GM18526 (cell line): ENCODE results near the gene CFAP20DC.

Experiments used
- POLR2A ChIP-seq: IDR thresholded peaks from 3 replicates; pipeline ENCODE4 v1.6.1; 2011; ENCODE audit not compliant: insufficient read length; ENCODE audit errors: extremely low read depth

Gene CFAP20DC

DNA sequence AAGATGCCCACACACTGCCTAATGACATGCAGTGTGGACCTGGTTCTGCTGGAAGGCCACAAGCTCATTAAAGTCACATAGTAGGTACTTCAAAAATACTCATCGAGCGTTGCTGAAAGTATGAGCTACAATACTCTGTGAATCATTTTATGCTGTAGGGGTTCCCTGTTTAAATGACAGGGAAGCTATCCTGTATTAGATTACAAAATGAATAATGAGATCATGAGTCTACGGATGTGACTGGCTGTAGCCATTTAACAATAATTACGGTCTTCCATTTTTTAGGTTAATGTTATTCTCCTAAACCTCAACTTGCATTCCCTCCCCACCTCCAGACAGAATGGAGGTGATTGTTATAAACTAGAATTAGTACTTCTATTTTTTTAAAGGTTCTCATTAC is 255.1 kb downstream of the CFAP20DC start:
- TF ChIP-seq POLR2A, result no peak

- no peak for TF ChIP-seq POLR2A
Measured at GRCh38 chr3:58793938-58794337, 255.9 kb downstream of the CFAP20DC start.

- no peak for TF ChIP-seq POLR2A
Measured at GRCh38 chr3:58792921-58793451, 256.8 kb downstream of the CFAP20DC start.

DNA sequence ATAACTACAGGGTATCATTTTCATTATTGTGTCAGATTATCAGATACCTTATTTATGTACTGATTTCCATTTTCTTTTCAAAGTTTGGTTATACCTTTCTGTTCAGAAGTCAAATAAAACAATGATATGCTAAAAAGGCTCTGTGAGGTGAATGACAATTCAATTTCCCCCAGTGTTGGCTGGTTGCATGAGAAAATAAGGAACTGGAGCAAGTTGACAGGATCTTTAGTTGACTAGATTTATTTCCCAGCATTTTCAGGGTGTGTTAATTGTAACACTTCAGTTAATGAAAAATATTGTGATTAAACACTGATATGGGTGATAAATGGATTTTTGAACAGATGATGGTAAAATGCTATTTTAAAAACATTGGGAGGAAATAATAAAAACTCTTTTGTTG is 260.4 kb downstream of the CFAP20DC start:
- no peak for TF ChIP-seq POLR2A

DNA sequence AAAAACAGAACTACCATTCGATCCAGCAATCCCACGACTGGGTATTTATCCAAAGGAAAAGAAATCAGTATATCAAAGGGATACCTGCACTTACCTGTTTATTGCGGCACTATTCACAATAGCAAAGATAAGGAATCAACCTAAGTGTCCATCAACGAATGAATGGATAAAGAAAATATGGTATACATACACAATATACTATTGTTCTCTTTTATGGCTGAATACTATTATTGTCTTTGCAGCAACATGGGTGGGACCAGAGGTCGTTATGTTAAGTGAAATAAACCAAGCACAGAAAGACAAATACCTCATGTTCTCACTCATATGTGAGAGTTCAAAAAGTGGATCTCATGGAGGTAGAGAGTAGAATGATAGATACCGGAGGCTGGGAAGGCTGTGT is 264.9 kb downstream of the CFAP20DC start:
- no peak for TF ChIP-seq POLR2A

DNA sequence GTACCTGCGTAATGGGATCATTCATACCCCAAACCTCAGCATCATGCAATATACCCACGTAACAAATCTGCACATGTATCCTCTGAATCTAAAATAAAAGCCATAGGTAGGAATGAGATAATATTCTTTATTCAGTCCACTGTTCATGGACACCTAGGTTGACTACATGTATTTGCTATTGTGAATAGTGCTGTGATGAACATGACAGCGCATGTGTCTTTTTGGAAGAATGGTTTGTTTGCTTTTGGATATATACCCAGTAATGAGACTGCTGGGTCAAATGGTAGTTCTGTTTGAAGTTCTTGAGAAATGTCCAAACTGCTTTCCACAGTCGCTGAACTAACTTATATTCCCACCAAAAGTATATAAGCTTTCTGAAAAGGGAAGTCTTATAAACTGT is 265.4 kb downstream of the CFAP20DC start:
- TF ChIP-seq POLR2A, result no peak

GRCh38 chr3:58783845-58784244 is 266.0 kb downstream of the CFAP20DC start:
- no peak for TF ChIP-seq POLR2A

DNA sequence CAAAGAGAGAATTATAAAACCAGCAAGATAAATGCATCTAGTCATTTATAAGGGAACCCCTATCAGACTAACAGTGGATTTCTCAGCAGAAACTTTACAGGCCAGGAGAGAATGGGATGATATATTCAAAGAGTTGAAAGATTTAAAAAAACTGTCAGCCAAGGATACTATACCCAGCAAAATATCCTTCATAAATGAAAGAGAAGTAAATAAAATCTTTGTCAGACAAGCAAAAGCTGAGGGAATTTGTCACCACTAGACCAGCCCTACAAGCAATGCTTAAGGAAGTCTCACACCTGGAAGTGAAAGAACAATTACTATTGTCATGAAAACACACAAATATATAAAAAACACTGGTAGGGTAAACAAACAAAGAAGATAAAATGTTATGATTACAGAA is 269.9 kb downstream of the CFAP20DC start:
- TF ChIP-seq POLR2A, result no peak

DNA sequence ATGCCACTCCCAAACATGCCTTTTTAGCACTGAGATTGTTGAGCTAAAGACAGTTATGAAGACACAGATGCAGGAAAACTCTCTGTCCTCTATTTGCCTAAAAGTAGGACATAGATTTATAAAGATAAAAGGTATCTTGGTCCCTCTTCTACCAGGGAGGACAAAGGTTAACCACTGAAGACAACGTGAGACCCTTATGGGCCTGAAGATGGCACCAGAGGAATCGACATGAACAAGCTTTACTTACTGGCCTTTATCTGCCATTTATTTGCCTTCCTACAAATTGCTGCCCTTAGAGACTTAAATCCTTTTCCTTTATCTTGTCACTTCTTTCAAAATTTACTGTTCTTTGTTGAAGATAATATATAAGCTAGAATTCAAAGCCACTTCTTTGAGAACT is 273.6 kb downstream of the CFAP20DC start:
- no peak for TF ChIP-seq POLR2A

- TF ChIP-seq POLR2A, result no peak
Measured at GRCh38 chr3:58772462-58772861, 277.4 kb downstream of the CFAP20DC start.

DNA sequence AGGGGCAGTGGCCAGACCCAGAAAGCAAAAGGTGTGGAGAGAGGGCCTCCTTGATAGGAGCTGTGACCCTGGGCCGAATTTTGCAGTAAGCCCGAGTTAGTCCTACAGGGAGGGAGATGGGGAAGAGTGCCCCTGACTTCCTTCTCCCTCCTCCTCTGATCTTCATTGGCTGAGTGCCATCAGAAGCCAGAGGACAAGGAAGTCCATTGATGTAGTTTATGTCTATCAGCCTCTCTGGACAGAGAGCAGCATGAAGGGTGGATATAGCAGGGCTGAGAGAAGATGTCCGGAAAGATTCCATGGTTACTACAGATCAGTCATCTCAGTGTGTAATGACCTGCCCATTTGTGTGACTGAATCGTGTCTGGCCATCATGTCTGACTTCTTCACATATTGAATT is 280.8 kb downstream of the CFAP20DC start:
- no peak for TF ChIP-seq POLR2A

DNA sequence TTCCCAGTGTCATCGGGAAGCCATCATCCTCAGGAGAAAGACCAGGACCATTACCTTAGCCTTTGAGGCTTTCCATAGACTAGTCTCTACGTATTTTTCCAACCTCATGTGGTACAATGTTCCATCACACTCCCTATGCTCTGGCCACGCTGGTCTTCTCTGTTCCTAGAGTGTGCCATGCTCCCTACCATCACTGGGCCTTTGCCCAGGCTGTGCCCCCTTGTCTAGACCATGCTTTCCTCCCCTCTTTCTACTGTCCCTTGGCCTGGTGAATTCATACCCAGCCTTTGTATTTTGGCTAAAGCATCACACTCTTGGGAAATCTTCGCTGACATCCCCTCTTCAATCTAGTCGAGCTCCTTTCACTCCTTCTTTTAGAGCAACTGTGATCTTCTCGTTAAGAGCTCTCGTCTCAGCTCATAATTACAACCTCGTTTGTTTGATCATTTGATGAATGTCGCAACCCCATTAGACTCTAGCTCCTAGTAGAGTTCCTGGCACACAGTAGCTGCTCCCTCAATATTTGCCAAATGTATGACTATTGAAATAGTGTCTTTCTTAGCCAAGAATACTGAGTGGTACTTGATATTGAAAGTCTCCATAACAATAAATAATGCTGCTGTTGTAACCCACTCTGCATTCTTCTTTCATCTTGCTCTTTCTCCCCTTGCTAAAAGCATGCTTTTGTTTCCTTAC is 283.1 kb downstream of the CFAP20DC start:
- TF ChIP-seq POLR2A, result no peak

DNA sequence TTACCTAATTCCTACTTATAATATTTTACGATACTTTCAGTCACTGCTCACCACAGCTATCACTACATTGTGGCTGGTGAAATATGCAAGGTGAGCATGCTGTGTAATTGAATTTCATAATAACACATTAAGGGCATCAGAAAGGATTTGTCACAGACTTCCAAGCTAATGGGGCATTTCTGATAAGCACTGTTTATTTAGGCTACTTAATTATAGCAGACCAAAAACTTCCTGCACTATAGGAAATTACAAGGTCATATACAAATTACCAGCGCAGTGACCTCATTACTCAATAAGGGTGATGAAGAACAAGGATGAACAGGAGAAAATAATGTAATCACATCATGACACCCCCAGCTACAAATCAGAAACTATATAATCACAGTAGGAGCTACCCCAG is 294.7 kb downstream of the CFAP20DC start:
- TF ChIP-seq POLR2A, result no peak

- no peak for TF ChIP-seq POLR2A
Measured at GRCh38 chr3:58754074-58754473, 295.8 kb downstream of the CFAP20DC start.

DNA sequence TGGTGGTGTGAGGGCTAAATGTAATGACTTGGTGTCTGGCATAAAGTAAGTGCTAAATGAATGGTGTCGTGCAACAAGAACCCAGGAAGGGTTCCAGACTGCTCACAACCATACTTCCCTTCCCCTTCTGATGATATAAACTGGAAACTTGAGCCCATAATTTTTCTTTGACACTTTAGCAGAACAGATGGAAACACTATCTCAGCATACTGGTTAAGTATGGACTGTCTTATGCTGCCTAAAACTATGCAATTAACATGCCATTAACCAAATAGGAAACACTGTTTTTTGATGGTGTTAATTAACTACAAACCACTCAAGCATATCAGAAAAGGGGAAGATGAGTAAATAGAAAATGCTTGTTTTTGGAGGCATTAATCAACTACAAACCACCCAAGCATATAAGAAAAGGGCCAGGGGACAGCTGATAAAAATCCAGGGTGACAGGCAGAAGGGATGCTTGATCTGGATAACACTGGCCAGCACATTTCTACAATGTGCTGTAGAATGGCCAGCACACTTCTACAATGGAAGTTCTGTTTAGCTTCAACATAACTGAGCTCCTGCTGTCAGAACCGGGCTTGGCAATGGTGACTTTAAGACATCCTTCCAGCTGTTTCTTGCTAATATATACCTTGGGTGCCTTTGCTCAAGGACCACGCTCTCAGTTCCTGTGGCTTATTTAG is 297.8 kb downstream of the CFAP20DC start:
- no peak for TF ChIP-seq POLR2A

- TF ChIP-seq POLR2A, result no peak
Measured at GRCh38 chr3:58751235-58751634, 298.6 kb downstream of the CFAP20DC start.

DNA sequence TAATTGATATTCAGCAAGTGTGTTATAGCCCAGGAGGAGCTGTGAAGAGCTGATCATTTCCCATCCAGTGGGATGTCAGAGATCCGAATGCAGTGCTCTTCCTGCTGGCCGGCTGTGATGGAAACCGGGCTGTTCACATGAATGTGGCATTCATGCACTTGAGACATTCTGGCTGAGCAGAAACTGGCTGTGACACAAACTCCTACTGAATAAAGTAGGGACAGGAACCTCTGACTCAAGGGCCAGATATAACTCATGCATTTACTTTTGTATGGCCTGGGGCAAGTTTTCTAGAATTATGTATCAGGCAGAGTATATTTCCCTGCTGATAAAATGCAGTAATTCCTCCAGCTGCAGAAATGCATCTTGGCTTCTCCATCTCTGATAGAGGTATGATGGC is 299.9 kb downstream of the CFAP20DC start:
- no peak for TF ChIP-seq POLR2A
